ENCODE data around the gene CEMIP2.
A peak's percentile ranks its signal among the peaks of the same experiment; 100 is the strongest.
"Not testable (repeated sequence)": the region's sequence is repeated elsewhere in the genome, so short reads cannot be mapped to it uniquely, and the experiment has no call there.

The CEMIP2 gene

DNA sequence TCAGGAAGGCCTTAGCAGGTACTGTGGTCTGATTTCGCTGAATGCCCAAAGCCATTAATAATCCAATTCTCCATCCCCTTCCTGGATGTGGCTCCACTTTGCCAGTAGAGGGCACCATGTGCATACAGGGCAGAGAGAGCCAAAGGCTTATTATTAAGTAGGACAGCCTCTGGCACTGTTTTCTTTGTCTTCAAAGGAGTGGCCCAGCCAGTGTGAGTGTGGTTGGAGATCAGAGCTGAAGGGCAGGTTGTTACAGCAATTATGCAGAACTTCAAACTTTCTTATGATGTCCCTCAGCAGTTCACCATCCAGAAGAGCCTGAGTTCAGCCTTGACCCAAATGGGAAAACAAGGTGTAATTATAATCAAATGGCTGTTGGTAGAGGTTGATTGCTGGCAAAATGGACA is 38.6 kb upstream of the CEMIP2 start:
- in situ Hi-C loops (cut with MboI; ENCODE audit: low sequenced_read_pairs, unreplicated experiment): loop anchor here (10.0 to 25.0 kb wide), 2 partner anchors 228 to 455 kb away; no protein-coding TSS in a partner anchor
- peak; percentile 53 for DNase-seq (ENCODE audit: low spot score)
- TF ChIP-seq, protein P1, sequence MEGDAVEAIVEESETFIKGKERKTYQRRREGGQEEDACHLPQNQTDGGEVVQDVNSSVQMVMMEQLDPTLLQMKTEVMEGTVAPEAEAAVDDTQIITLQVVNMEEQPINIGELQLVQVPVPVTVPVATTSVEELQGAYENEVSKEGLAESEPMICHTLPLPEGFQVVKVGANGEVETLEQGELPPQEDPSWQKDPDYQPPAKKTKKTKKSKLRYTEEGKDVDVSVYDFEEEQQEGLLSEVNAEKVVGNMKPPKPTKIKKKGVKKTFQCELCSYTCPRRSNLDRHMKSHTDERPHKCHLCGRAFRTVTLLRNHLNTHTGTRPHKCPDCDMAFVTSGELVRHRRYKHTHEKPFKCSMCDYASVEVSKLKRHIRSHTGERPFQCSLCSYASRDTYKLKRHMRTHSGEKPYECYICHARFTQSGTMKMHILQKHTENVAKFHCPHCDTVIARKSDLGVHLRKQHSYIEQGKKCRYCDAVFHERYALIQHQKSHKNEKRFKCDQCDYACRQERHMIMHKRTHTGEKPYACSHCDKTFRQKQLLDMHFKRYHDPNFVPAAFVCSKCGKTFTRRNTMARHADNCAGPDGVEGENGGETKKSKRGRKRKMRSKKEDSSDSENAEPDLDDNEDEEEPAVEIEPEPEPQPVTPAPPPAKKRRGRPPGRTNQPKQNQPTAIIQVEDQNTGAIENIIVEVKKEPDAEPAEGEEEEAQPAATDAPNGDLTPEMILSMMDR (IDR thresholded peaks at IDR 0.05; ENCODE audit: borderline replicate concordance, control extremely low read depth, extremely low read depth, insufficient read depth, missing control alignments): peak; percentile 84

DNA sequence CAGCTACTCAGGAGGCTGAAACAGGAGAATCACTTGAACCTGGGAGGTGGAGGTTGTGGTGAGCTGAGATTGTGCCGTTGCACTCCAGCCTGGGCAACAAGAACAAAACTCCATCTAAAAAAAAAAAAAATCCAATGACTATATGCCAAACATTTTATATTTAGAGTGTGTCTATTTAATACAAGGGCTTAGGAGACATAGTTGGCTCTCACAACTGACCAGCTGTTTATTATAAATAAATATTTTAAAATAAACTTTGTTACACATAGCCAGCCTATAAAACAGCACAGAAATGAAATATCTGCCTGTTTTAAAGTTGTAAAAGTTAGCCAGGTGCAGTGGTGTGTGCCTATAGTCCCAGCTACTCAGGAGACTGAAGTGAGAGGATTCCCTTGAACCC is 36.8 kb upstream of the CEMIP2 start:
- in situ Hi-C loops (cut with MboI; ENCODE audit: low sequenced_read_pairs, unreplicated experiment): loop anchor here (10.0 to 25.0 kb wide), 2 partner anchors 230 to 457 kb away; no protein-coding TSS in a partner anchor

DNA sequence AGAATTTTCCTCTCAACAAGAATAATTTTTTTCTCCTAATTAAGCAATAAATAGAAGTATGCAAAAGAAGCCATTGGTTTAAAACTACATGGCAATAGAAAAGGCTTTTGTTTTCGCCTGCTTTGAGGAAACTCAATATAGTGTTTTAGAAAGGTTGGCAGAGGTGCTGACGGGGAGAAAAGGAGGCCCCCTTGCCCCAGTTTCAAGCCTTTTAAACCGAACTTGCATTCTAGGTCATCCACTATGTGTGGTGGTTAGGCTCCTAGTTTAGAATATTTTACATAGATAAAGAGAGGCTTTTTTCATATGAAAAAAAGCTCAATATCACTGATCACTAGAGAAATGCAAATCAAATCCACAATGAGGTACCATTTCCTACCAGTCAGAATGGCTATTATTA is 33.5 kb upstream of the CEMIP2 start:
- DNase-seq (ENCODE audit: low spot score): no peak
- TF ChIP-seq, protein P1 (IDR thresholded peaks at IDR 0.05; ENCODE audit: borderline replicate concordance, control extremely low read depth, extremely low read depth, insufficient read depth, missing control alignments): no peak
- in situ Hi-C loops (cut with MboI; ENCODE audit: low sequenced_read_pairs, unreplicated experiment): loop anchor here (10.0 to 25.0 kb wide), 2 partner anchors 233 to 460 kb away; no protein-coding TSS in a partner anchor

More for the DNA sequence above, 36.8 kb upstream of the CEMIP2 start:
- not testable (repeated sequence) for DNase-seq (ENCODE audit: low spot score)

DNA sequence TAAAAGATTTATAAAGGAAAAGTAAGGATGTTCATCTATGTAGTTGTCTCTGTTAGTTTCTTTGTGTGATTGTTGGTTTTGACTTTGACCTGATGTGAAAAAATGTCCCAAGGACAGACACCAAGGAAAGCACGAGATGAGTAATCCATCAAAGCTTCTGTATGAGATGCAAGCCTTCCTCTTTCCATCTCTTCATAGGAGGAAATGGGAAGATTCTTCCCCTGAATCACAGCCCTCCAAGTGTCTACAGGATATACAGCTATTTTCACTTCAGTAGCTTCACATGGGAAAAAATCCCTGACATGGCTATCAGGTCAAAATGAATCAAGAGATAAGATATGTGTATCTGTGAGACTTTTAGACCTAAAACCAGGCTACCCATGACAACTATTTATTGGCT is 29.0 kb upstream of the CEMIP2 start:
- TF ChIP-seq, protein P1 (IDR thresholded peaks at IDR 0.05; ENCODE audit: borderline replicate concordance, control extremely low read depth, extremely low read depth, insufficient read depth, missing control alignments): no peak
- no peak for DNase-seq (ENCODE audit: low spot score)
- in situ Hi-C loops (cut with MboI; ENCODE audit: low sequenced_read_pairs, unreplicated experiment): no loop called here

DNA sequence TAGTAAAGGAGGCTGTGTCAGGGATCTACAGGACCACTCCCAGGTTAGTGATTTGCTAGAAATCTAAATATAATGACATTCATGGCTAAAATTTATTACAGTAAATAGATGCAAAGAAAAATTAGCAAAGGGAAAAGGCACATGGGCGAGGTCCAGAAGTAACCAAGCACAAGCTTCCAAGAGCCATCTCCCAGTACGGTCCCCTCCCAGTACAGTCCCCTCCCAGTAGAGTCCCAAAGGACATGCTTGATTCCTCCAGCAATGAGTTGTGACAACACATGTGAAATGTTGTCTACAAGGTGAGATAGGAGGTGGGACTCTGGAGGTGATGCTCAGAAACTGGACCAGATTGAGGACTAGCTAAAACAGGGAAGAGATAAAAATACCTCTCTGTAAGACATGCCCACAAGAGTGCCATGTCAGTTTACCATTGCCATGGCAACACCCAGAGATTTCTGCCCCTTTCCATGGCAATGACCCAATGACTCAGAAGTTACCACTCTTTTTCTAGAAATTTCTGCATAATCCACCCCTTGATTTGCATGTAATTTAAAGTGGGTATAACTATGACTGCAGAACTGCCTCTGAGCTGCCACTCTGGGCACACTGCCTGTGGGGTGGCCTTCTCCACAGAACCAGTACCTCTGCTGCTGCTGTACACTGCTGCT is 27.9 kb upstream of the CEMIP2 start:
- TF ChIP-seq, protein P1 (IDR thresholded peaks at IDR 0.05; ENCODE audit: borderline replicate concordance, control extremely low read depth, extremely low read depth, insufficient read depth, missing control alignments): no peak
- no peak for DNase-seq (ENCODE audit: low spot score)
- in situ Hi-C loops (cut with MboI; ENCODE audit: low sequenced_read_pairs, unreplicated experiment): no loop called here

DNA sequence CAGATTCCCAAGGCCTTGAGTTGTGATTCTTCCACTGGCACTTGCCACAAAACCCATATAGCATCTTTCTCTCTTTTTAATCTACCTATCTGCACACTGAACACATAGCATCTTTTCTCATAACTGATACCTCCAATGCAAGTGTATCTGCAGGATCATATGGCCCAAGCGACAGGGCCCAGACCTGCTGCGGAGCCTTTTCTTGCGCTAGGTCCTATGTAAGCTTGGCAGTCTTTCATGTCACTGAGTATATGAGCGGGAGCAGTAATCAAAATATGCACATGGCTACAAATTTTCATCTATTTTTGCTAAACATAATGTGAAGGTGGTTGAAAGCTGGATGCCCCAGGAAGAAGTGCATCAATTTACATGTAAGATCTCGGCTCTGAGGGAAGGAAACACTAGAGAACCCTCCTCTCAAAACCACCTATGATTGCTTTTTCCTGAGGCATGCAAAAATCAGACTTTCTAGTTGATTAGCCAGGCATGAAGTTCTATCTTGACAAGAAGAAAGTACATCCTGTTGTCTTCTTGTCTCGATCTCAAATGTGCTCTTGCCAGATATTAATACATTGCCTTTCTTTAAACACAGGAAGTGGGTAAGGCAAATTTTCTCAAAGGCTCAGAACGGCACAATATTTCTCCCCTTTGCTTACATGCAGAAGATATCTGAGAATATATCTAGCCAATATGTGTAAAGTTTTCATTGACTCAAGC is 26.9 kb upstream of the CEMIP2 start:
- in situ Hi-C loops (cut with MboI; ENCODE audit: low sequenced_read_pairs, unreplicated experiment): no loop called here
- DNase-seq (ENCODE audit: low spot score): peak; percentile 48
- TF ChIP-seq, protein P1 (IDR thresholded peaks at IDR 0.05; ENCODE audit: borderline replicate concordance, control extremely low read depth, extremely low read depth, insufficient read depth, missing control alignments): no peak
